Medulla oblongata (tissue), 1 donor: ENCODE measurements around the gene SLC16A3.

ENCODE experiments used
- DNase-seq: peaks from one replicate; pipeline ENCODE4 v3.0.0-alpha.2; 2015; ENCODE audit errors: extremely low spot score

SLC16A3 gene

DNA sequence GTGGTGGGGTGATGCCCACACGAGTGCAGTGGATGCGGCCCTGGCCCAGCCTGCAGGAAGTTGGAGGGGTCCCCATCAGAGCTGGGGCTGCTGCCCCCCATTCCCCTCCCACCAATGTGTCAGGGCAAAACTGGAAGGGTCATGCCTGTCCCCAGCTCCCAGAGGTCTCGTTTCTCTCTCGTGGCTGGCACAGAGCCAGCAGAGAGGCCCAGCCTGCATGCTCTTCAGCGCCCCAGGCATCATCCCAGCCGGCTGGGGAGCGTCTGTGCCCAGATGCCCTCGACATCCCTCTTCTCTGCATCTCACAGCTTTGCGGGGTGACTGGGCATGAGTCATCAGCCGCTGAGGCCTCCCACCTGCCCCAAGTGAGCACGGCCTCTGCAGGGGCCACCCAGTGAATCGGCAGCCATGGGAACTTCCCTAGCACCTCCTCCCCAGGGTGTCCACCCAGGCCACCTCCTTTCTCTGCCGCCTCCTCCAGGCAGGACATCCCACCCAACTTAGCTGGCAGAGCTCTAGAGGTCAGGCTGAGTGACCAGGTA is 54.4 kb downstream of the SLC16A3 start:
- no peak for DNase-seq

- no peak for DNase-seq
Measured at GRCh38 chr17:82285141-82285540, 56.3 kb downstream of the SLC16A3 start.

- no peak for DNase-seq
Measured at GRCh38 chr17:82287013-82287867, 58.4 kb downstream of the SLC16A3 start.

- DNase-seq, result no peak
Measured at GRCh38 chr17:82287868-82288801, 59.3 kb downstream of the SLC16A3 start.
